K562 (cell line): ENCODE measurements around the gene COL23A1. TPM values are rescaled to one million over a fixed set of nuclear protein-coding genes. Genes with fewer than 3 reads are reported as not detected.

Experiments
- ATAC-seq: fragments of 200-7000 bp; cut with Tn5 transposase; 3 replicates; pipeline ENCODE4 v1.9.1; 2020; ENCODE audit warnings: moderate library complexity
- BruUV-seq: library from RNA; stranded (reverse); fragments of 400-500 nt; replicated peaks from 2 replicates; lab custom pipeline; 2021; lab: Mats Ljungman, UMichigan
- CTCF ChIA-PET: fragments of 300-600 bp; formaldehyde crosslinking; extraction: SDS; loops from one replicate; lab custom pipeline; 2021; ENCODE audit warnings: low intra/inter-chr PET ratio; lab: Yijun Ruan, JAX
- POLR2A ChIA-PET: fragments of 300-600, 350-650 bp; sonication (Branson Sonifier 250); formaldehyde crosslinking; extraction: SDS; loops from one replicate; lab custom pipeline; 2021; ENCODE audit warnings: antibody characterized with exemption, inconsistent platforms; lab: Yijun Ruan, JAX
- DNase-seq, 4 experiments: peaks; one replicate each; pipeline versions ENCODE4 v3.0.0 to v3.0.0-alpha.2; 2011 to 2018; ENCODE audit warnings: low spot score in 3 of 4, mixed read lengths in 3 of 4; ENCODE audit errors: extremely low read depth in 1 of 4
- FAIRE-seq: peaks from 2 replicates; lab custom pipeline; 2011; peaks lifted over from hg19 to GRCh38; lab: Jason Lieb, UNC
- H2AFZ ChIP-seq: 2 replicates; pipeline ENCODE4 v1.6.0; 2011; ENCODE audit warnings: low read depth, low read length, control low read depth, inconsistent platforms
- H3K27ac ChIP-seq: fragments of 200-600 bp; 3 replicates; pipeline ENCODE4 v1.8.0; 2011; ENCODE audit warnings: low read depth, mild to moderate bottlenecking, control low read depth, inconsistent platforms, low read length, moderate library complexity, mixed read lengths; ENCODE audit errors: extremely low read depth
- H3K27me3 ChIP-seq, 2 experiments: fragments of 300-600 bp in 1 of 2; 2 replicates in 1 of 2; 3 replicates in 1 of 2; pipeline versions ENCODE4 v1.6.0 to v1.8.0; 2011; ENCODE audit warnings: inconsistent platforms in 2 of 2, low read length in 2 of 2, mild to moderate bottlenecking in 1 of 2, mixed read lengths in 1 of 2, moderate library complexity in 1 of 2; ENCODE audit not compliant: control insufficient read depth in 2 of 2, insufficient read depth in 2 of 2
- H3K36me3 ChIP-seq: fragments of 300-600 bp; 3 replicates; pipeline ENCODE4 v1.8.0; 2011; ENCODE audit warnings: mild to moderate bottlenecking, low read length, inconsistent platforms; ENCODE audit not compliant: control insufficient read depth, insufficient read depth
- H3K4me1 ChIP-seq, 2 experiments: fragments of 200-600 bp in 1 of 2; replicated peaks in 1 of 2; 2 replicates in 1 of 2; 3 replicates in 1 of 2; pipeline versions ENCODE4 v1.5.1 to v1.8.0; 2011; ENCODE audit warnings: inconsistent platforms in 2 of 2, low read length in 2 of 2, mild to moderate bottlenecking in 1 of 2, mixed read lengths in 1 of 2, moderate library complexity in 1 of 2; ENCODE audit not compliant: control insufficient read depth in 2 of 2, insufficient read depth in 2 of 2
- H3K4me2 ChIP-seq: 2 replicates; pipeline ENCODE4 v1.6.1; 2011; ENCODE audit warnings: low read length, control low read depth, inconsistent platforms, mixed read lengths; ENCODE audit not compliant: insufficient read depth
- H3K4me3 ChIP-seq: fragments of 200-600 bp; sonication (generic), shearing (Covaris generic); 2 replicates; pipeline ENCODE4 v1.5.1; 2016; ENCODE audit warnings: control low read depth, inconsistent platforms
- H3K79me2 ChIP-seq: fragments of 200-600 bp; 3 replicates; pipeline ENCODE4 v1.8.0; 2011; ENCODE audit warnings: low read length, inconsistent platforms; ENCODE audit not compliant: control insufficient read depth, insufficient read depth
- H3K9ac ChIP-seq, 2 experiments: 2 replicates each; pipeline versions ENCODE4 v1.6.0 to v1.6.1; 2011; ENCODE audit warnings: low read depth in 2 of 2, low read length in 2 of 2, control low read depth in 1 of 2, inconsistent platforms in 1 of 2, mild to moderate bottlenecking in 1 of 2, mixed read lengths in 1 of 2; ENCODE audit not compliant: insufficient read depth in 1 of 2
- H3K9me1 ChIP-seq: one replicate; pipeline ENCODE4 v1.6.0; 2011; ENCODE audit warnings: inconsistent platforms, mild to moderate bottlenecking, low read length, moderate library complexity; ENCODE audit not compliant: control insufficient read depth, insufficient read depth
- H3K9me3 ChIP-seq: replicated peaks from 2 replicates; pipeline ENCODE4 v1.5.1; 2011; ENCODE audit warnings: low read depth, low read length, inconsistent platforms; ENCODE audit not compliant: control insufficient read depth, insufficient read depth
- H4K20me1 ChIP-seq: replicated peaks from 2 replicates; pipeline ENCODE4 v1.6.1; 2011; ENCODE audit warnings: low read length, inconsistent platforms, mixed read lengths; ENCODE audit not compliant: control insufficient read depth, insufficient read depth
- AFF1 ChIP-seq, 2 experiments: fragments of 450-650 bp; IDR thresholded peaks; 2 replicates each; pipeline ENCODE4 v1.6.1; 2018; ENCODE audit warnings: mild to moderate bottlenecking in 2 of 2, low read depth in 1 of 2; ENCODE audit not compliant: partially characterized antibody in 2 of 2
- CHAMP1 ChIP-seq: fragments of 450-650 bp; IDR thresholded peaks from 2 replicates; pipeline ENCODE4 v1.6.1; 2016; ENCODE audit warnings: mild to moderate bottlenecking
- KAT2B ChIP-seq: IDR thresholded peaks from one replicate; pipeline ENCODE4 v1.6.1; 2012; ENCODE audit warnings: low read depth, mild to moderate bottlenecking, control low read depth, inconsistent platforms, low read length, moderate library complexity
- PHF21A ChIP-seq: fragments of 450-650 bp; IDR thresholded peaks from 2 replicates; pipeline ENCODE4 v1.6.1; 2017; ENCODE audit warnings: low read depth, borderline replicate concordance
- STAT5A ChIP-seq: IDR thresholded peaks from 2 replicates; pipeline ENCODE4 v1.6.1; 2012; ENCODE audit warnings: low read length, inconsistent platforms, borderline replicate concordance
- ZNF140 ChIP-seq: fragments of 250-450 bp; sonication (Bioruptor Pico); IDR thresholded peaks from 2 replicates; pipeline ENCODE4 v1.8.0; 2021; ENCODE audit warnings: moderate library complexity, mild to moderate bottlenecking, inconsistent platforms
- ZNF551 ChIP-seq: fragments of 250-450 bp; sonication (Bioruptor Pico); IDR thresholded peaks from 2 replicates; pipeline ENCODE4 v1.5.0; 2021; ENCODE audit warnings: mild to moderate bottlenecking, moderate library complexity
- WGBS: fragments of 100-300 bp; shearing (Covaris generic); methylation state at CpG from one replicate; pipeline ENCODE4 v1.1.6; 2016; ENCODE audit warnings: low coverage, mixed read lengths; ENCODE audit not compliant: insufficient coverage; ENCODE audit errors: missing lambda C conversion rate; 5-methylcytosine and 5-hydroxymethylcytosine counted together
- in situ Hi-C: fragments of 300-500 bp; cut with MboI; formaldehyde crosslinking; loops from 4 replicates; pipeline ENCODE4 v1.15.0; 2018; ENCODE audit warnings: inconsistent platforms, mixed read lengths
- intact Hi-C: fragments of 100-400 bp; cut with micrococcal nuclease; formaldehyde crosslinking; loops from 2 replicates; pipeline ENCODE4 v1.14.2; 2022
- polyA plus RNA-seq, 8 experiments: library from polyadenylated mRNA; depleted of rRNA in 4 of 8; stranded (reverse) in 5 of 8; unstranded in 3 of 8; fragments of >200 nt; fragmentation: Nextera tagmentation in 2 of 8; fragmentation: Illumina TruSeq in 1 of 8; extraction: Ambion mirVana in 2 of 8; extraction: Trizol in 1 of 8; gene quantifications; 2 replicates each; pipeline versions ENCODE4 v1.2.1 to v1.2.3, GENCODE V29; 2011 to 2014; ENCODE audit warnings: inconsistent platforms in 1 of 8, missing spikeins in 1 of 8
- total RNA-seq, 7 experiments: library from RNA; depleted of rRNA in 6 of 7; stranded (reverse); fragments of >200 nt in 6 of 7; fragmentation: Illumina TruSeq in 2 of 7; extraction: Trizol in 2 of 7; gene quantifications; 2 replicates each; pipeline versions ENCODE4 v1.2.1 to v1.2.3, GENCODE V29; 2011 to 2021; ENCODE audit warnings: low replicate concordance in 1 of 7

COL23A1 gene
- total and polyA plus RNA-seq, 9 of the 15 experiments (the other 6 are each of a cell fraction or from before 2014, with no cell fraction given), result 0.09 TPM; not detected in 8

DNA sequence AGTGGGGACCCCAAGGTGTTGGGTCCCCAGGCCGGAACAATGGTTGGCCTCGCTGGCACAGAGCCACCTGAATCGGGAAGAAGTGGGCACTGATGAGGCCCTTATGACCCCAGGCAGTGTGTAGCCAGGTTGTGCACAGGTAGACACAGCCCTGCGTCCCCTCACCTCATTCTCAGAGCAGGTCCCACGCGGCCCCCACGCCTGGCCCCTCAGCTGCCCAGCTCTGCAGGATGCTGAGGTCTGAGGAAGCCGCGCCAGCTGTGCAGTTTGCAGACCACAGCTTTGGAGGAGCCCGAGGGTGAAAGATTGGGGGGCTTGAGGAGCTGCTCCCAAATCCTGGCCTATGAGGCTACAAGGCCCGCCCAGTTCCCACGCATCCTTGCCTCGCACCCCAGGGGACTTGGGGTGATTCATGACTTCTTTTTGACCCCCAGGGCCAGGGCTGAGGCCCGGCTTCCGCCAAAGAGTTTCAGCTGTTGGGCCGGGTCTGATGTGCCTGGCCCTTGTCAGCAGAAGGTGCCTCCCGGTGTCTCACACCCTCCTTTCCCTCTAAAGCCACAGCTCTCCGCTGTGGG, 269.8 kb downstream of the COL23A1 start:
- 4% methylated on average over 18 of the region's 18 CpGs for WGBS
- FAIRE-seq (no peak), ATAC-seq (no peak), DNase-seq (no peak)
- H3K27me3 ChIP-seq, result peaks cover 11 to 47% of the 10 kb centered on the region in 2 experiments
- no peak overlapping the region for H2AFZ ChIP-seq
- H4K20me1 ChIP-seq, result 0 out of 2 replicates have a peak, but pooled peaks cover under 1% of the 10 kb centered on the region
- peaks cover 3% of the 10 kb centered on the region for H3K9me1 ChIP-seq
- POLR2A ChIA-PET, result interaction anchor here (0.6 to 0.7 kb wide), 3 partner anchors 30 to 1482 kb away, joined by 3 read pairs; no protein-coding TSS in a partner anchor
- H3K79me2 ChIP-seq, result no peaks in the 10 kb centered on the region
- CTCF ChIA-PET, result no interaction called here
- TF ChIP-seq ZNF140 (CRISPR knock-in tag), result no peak
- no peak for TF ChIP-seq KAT2B
- TF ChIP-seq ZNF551 (CRISPR knock-in tag), result no peak
- no peak for TF ChIP-seq PHF21A
- TF ChIP-seq AFF1 (IDR thresholded peaks at IDR 0.05; ENCODE audit: low read depth in 1 of 2, partially characterized antibody in 2 of 2), result no peak
- TF ChIP-seq CHAMP1, result no peak
- no peak for TF ChIP-seq STAT5A
- BruUV-seq, result no TSS peak
- no peak overlapping the region for H3K4me2 ChIP-seq
- no peak overlapping the region for H3K27ac ChIP-seq
- H3K9ac ChIP-seq, result no peak overlapping the region
- no peak overlapping the region for H3K4me3 ChIP-seq
- intact Hi-C loops, result no loop called here
- in situ Hi-C loops, result no loop called here
- no peaks in the 10 kb centered on the region for H3K36me3 ChIP-seq
- H3K4me1 ChIP-seq, result no peaks in the 10 kb centered on the region; a peak in 1 of 5 replicates
- no peaks in the 10 kb centered on the region for H3K9me3 ChIP-seq
